GM10248 (cell line): ENCODE results near the gene AGO3.

ENCODE experiments used
- CTCF ChIA-PET: fragments of 300-600 bp; sonication (Branson Sonifier 250); formaldehyde crosslinking; extraction: SDS; loops from one replicate; lab custom pipeline; 2021; ENCODE audit warnings: antibody characterized with exemption; lab: Yijun Ruan, JAX
- POLR2A ChIA-PET: fragments of 350-650 bp; sonication (Branson Sonifier 250); formaldehyde crosslinking; extraction: SDS; loops from one replicate; lab custom pipeline; 2020; ENCODE audit warnings: antibody characterized with exemption; lab: Yijun Ruan, JAX
- DNase-seq: peaks from one replicate; pipeline ENCODE4 v3.0.0; 2012; ENCODE audit errors: extremely low spot score
- TF ChIP-seq, protein P1 (sequence below): IDR thresholded peaks from 2 replicates; pipeline ENCODE4 v1.5.1; 2012; ENCODE audit warnings: mild to moderate bottlenecking, low read depth; ENCODE audit errors: extremely low read depth, missing control alignments, control extremely low read depth

Gene AGO3

DNA sequence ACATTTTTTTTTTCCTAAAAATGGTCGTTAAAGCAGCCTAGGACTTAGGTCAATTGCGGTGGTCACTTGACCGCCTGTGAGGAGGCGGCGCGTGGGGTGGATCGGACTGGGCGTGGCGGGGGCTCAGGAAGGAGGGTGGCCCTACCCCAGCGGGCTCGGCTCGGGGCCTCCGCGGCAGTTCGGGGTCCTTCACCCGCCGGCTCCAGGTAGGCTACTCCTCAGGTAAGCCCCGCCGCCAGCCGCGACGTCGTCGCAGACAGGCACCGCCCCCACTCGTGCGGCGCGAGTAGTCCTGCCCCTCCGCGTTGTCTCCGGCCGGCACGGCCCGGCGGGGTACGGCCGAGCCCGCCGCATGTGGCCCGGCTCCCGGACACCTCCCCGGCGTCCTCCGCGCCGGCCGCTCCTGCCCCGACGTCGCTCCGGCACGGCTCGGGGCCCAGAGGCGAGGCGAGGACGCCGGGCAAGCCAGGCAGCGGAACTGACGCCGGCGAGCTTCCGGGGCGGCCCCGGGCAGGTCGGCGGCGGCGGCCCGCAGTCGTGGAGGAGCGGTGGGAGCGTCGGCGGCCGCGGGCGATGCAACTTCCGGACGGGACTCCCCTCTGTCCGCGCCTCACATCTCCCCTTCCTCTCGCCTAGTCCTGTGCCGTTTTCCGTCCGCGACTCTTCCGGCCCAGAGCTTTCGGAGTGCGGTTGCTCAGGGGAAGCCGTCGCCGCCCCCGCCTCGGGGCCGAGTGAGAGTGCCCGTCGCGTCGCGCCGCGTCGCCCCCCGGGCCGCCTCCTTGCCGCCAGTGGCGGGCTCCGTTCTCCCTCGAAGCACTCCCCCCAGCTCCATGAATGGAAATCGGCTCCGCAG is at the start of gene AGO3:
AGO3 (plus strand) TSS at position 513 of the 853 bp plus-strand sequence; CDS start at position 835, 322 bp downstream.
- CTCF ChIA-PET, result interaction anchor here (1.4 to 1.9 kb wide), 2 partner anchors 11 to 34 kb away, joined by 3 to 5 read pairs; no protein-coding TSS in a partner anchor
- DNase-seq, result peak; percentile 94
- TF ChIP-seq, protein P1, sequence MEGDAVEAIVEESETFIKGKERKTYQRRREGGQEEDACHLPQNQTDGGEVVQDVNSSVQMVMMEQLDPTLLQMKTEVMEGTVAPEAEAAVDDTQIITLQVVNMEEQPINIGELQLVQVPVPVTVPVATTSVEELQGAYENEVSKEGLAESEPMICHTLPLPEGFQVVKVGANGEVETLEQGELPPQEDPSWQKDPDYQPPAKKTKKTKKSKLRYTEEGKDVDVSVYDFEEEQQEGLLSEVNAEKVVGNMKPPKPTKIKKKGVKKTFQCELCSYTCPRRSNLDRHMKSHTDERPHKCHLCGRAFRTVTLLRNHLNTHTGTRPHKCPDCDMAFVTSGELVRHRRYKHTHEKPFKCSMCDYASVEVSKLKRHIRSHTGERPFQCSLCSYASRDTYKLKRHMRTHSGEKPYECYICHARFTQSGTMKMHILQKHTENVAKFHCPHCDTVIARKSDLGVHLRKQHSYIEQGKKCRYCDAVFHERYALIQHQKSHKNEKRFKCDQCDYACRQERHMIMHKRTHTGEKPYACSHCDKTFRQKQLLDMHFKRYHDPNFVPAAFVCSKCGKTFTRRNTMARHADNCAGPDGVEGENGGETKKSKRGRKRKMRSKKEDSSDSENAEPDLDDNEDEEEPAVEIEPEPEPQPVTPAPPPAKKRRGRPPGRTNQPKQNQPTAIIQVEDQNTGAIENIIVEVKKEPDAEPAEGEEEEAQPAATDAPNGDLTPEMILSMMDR, result no peak
- POLR2A ChIA-PET, result interaction anchor here (0.8 to 0.9 kb wide), 2 partner anchors 28 to 293 kb away, joined by 3 to 5 read pairs; partner anchors contain the start of gene THRAP3

DNA sequence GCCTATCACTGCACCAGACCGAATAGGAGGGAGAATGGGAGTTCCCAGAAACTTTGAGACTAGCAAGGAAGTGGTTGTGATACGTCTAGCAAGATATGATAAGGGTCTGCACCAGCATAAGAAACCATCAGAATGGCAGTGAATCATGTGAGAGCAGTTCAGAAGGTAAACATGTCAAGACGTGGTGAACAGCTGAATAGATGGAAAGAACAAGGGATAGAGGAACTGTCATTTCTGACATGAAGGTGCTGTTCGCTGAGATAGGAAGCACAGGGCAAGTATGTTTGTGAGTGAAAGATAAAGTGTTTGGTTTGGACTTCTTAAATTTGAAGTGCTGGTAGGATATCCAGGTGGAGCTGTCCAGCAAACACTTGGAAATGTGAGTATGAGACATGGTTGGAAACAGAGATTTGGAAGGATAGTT is 49.0 kb upstream of the AGO3 start:
- CTCF ChIA-PET, result interaction anchor here (1.1 to 4.5 kb wide), 11 partner anchors 9 to 306 kb away, joined by 3 to 25 read pairs (median 6); no protein-coding TSS in a partner anchor
- POLR2A ChIA-PET, result no interaction called here
- DNase-seq, result no peak
- TF ChIP-seq, protein P1, result no peak

DNA sequence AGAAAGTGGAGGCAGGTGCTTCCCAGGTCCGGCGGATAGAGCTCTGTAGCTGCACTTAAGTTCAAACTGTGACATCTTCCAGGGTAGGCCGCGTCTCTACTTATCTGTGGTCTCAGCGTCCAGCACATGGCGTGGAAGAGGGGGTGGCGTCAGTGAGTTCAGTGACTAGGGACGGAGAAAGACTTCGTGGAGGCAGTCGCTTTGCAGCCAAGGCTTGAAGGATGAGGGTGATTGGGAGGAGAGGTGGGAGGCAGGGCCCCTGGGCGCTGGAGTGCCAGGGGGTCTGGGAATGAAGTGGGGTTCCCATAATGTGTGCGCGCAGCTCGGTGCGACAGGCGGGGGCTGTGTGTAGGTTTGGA is 48.3 kb upstream of the AGO3 start:
- ChIA-PET POLR2A (no interaction called here), CTCF (interaction anchor here (1.0 to 4.5 kb wide), 16 partner anchors 9 to 306 kb away, joined by 3 to 25 read pairs (median 6); no protein-coding TSS in a partner anchor)
- no peak for DNase-seq
- TF ChIP-seq, protein P1, result no peak

DNA sequence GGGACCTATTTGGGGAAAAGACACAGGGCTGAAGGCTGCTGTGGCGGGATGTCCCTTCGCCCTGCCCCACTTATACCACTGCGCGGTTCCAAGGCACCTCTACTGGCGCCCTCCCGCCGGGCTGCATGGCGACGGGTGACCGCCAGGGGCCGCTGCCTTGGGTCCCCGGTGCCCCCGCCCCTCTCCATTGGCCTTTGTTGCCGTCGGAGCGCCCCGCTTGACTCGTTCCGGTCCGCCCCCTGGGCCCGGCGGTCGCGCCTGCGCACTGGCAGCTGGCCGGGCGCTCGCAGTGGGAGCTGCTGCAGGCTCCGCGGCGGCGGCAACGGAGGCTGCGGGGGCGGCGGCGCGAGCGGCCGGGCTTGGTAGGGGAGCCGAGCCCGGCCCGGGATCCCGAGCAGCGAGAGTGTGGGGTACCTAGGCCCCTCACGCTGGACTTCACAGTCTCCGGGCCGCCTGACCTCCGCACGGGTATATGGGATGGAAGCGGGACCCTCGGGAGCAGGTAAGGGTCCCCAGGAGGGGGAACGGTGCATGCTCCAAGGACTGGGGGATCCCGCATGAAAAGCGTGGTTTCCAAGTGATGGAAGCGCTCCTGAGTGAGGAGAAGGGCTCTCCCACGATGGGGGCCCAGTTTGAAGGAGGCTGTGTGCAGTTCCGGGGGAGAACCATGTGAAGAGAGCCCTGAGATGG is 47.8 kb upstream of the AGO3 start, which contains the start of gene AGO1:
AGO1 (plus strand) TSS at position 265 of the 690 bp plus-strand sequence; CDS start at position 478, 213 bp downstream.
- CTCF ChIA-PET, result interaction anchor here (0.6 to 4.5 kb wide), 26 partner anchors 8 to 305 kb away, joined by 3 to 25 read pairs (median 5); no protein-coding TSS in a partner anchor
- TF ChIP-seq, protein P1, result peak; percentile 99
- POLR2A ChIA-PET, result interaction anchor here (0.5 kb wide), 1 partner anchor 24 kb away, joined by 3 read pairs; no protein-coding TSS in a partner anchor
- DNase-seq, result peak; percentile 100

DNA sequence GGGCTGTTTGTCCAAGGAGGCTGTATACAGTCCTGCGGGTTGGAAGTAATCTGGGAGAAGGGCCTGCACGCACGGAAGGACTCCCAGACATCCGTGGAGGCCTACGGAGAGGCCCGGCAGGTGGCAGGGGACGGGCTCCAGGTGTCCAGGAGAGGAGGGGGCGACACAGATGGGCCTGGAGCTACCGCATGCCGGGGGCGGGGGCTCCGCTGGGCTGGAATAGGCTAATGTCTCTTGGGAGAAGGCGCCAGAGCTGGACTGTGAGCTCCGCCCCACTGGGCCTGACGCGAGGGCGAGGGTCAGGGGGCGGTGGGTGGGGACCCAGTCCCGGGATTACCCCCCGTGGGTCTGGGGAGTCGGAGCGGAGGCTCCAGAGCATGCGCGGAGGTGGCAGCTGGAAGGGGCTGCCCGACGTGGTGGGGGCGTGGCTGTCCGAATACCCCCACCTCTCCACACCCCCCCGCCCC is 47.2 kb upstream of the AGO3 start:
- ChIA-PET POLR2A (interaction anchor here (0.5 kb wide), 1 partner anchor 24 kb away, joined by 3 read pairs; no protein-coding TSS in a partner anchor), CTCF (interaction anchor here (0.6 to 4.5 kb wide), 25 partner anchors 8 to 305 kb away, joined by 3 to 25 read pairs (median 5); no protein-coding TSS in a partner anchor)
- TF ChIP-seq, protein P1, result no peak
- DNase-seq, result peak; percentile 77
